DMS153 treated with DMSO at 0.1 percent for 48 hours (cell line): ENCODE measurements around the gene SHC3.

ENCODE experiments used
- DNase-seq: peaks from one replicate; lab custom pipeline; 2025; ENCODE audit not compliant: unreplicated experiment; lab: John Stamatoyannopoulos, UW

SHC3 gene

DNA sequence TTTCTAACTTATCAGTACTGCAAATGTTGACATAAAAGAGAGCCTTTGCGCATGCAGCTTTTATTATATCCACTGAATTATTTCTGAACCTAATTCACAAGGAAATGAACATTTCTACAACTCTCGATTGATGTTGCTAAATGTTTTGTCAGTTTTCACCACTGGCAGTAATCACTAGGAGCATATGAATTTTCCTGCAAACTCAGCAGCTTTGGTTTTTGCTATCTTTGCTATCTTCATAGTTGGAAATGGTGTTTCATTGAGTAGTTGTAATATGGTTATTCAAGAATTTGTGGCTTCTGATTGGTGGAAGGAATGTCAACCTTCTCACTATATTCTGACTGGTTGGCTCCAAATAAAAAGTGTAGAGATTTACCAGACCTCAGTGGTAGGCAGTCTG, 8.9 kb upstream of the SHC3 start:
- no peak for DNase-seq

- no peak for DNase-seq
Observed at GRCh38 chr9:89186960-89187359, 8.3 kb upstream of the SHC3 start.

GRCh38 chr9:89185980-89186379, 7.4 kb upstream of the SHC3 start:
- DNase-seq, result no peak

DNA sequence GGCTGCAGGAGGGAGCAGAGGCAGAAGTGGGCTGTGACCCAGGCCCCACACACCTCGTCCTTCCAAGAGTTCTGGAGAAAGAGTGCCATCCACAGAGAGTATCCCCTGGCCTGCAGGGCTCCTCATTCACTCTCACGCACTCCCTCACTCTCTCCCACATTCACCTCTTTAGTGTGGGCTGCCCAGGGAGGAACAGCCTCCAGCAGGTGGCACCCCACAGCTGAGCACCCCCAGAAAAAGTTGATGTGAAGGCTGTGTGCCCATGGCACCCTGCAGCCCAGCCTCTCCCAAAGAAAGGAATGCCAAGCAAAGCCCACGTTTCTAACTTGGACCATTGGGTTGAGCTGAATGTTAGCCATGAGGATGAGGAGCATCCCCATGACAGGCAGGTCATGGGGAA, 4.5 kb upstream of the SHC3 start:
- no peak for DNase-seq

- no peak for DNase-seq
Observed at GRCh38 chr9:89182369-89182768, 3.8 kb upstream of the SHC3 start.

GRCh38 chr9:89179895-89180734, 1.5 kb upstream of the SHC3 start:
- DNase-seq, result peak; percentile 96

- DNase-seq, result no peak
Observed at GRCh38 chr9:89179540-89179894, 899 bp upstream of the SHC3 start.

DNA sequence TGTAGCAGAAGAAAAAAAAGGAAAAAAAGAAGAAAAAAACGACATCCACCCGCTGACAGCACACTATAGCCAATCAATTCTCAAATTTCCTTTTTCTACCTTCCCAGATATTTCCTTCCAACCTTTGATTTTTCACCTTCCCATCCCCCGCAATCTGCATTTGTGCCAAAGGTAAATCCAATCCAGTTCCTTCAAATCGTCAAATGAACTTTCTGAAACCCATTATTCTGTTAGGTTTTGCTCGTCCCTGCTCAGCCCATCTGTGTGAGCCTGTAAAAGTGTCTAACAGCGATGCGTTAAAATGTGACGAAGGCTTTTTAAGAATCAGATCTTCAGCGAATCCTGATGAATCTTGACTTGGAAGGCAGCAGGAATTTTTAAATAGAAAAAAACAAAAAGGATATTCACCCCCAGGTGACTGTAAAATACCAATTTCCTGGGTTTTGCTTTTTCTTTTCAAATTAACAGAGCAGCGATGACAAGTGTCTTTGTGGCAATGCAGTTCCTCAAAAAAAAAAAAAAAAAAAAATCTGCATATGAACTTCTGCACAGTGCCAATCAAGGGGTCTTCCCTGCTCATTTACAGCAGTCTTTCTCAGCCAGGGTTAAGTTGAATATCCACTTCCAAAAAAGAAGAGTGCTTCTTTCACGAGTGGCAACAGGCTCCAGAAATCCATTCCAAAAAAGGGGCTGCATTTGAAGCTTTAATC, 367 bp upstream of the SHC3 start:
- DNase-seq, result no peak

- DNase-seq, result no peak
Observed at GRCh38 chr9:89177012-89177943, 1.3 kb downstream of the SHC3 start.

- DNase-seq, result no peak
Observed at GRCh38 chr9:89175828-89176261, 2.8 kb downstream of the SHC3 start.

GRCh38 chr9:89174291-89174690, 4.3 kb downstream of the SHC3 start:
- no peak for DNase-seq

GRCh38 chr9:89173072-89173471, 5.5 kb downstream of the SHC3 start:
- no peak for DNase-seq

DNA sequence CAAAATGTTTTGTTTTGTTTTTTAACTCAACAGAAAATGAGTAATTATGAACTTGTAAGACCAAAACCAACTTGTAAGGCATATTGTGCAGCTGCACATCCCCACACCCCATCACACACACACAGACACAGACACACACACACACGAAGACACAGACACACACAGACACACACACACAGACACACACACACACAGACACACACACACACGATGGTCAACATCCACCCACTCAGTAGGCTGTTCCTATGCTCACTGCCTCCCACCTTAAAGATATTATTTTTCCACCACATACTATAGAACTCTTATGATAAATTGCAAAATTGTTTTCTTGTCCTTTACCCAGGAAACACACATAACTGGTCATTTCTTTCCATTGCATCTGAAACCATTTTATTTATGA, 6.2 kb downstream of the SHC3 start:
- no peak for DNase-seq

GRCh38 chr9:89171693-89172092, 6.9 kb downstream of the SHC3 start:
- DNase-seq, result no peak

DNA sequence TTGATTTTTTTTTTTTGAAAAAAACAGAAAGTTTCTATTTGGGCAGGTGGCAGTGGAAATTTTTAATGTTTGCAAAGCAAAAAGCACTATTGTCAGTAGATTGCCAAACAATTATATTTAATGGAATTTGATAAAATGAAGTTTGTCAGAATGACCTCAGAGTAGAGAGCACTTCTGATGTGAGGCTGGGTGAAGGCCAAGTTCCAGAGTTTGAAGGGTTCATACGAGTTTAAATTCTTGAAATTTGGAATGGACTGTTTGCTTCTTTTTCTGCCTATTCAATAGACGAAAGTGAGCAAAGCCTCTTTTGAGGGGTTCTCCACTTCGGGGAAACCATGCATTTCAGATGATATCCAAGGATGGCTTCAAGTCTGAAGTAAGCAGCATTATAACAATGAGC, 7.4 kb downstream of the SHC3 start:
- DNase-seq, result no peak

GRCh38 chr9:89168901-89169813, 9.5 kb downstream of the SHC3 start:
- DNase-seq, result no peak

- no peak for DNase-seq
Observed at GRCh38 chr9:89167788-89168187, 10.8 kb downstream of the SHC3 start.

GRCh38 chr9:89166852-89167251, 11.8 kb downstream of the SHC3 start:
- DNase-seq, result no peak

DNA sequence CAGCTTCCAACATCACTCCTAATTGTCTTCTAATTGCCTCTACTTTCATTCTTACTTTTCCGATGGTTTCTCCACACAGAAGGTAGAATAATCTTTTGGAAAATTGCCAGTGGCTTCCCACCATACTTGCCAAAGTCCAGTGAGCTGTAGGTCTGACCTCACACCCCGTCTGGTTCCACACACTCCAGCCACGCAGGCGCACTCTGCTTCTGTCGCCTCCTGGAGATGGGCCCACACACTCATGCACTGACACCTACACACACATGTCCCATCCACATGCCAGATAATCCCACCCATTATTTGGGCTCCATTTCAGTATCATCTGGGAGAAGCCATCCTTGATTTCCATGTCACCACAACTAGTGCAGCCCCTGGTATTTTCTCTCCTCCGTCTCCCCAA, 12.7 kb downstream of the SHC3 start:
- no peak for DNase-seq

- DNase-seq, result no peak
Observed at GRCh38 chr9:89165341-89165740, 13.3 kb downstream of the SHC3 start.
